IMR-90 (cell line): Measurements from ENCODE around the gene ISX. TPM values are rescaled to one million over a fixed set of nuclear protein-coding genes. Genes with fewer than 3 reads are reported as not detected.

Experiments used
- ATAC-seq: fragments of 200-7000 bp; cut with Tn5 transposase; 2 replicates; pipeline ENCODE4 v1.9.1; 2020; ENCODE audit warnings: low read depth, mild to moderate bottlenecking, moderate library complexity
- BruUV-seq: library from RNA; stranded (reverse); fragments of 400-500 nt; replicated peaks from 2 replicates; lab custom pipeline; 2021; lab: Mats Ljungman, UMichigan
- CTCF ChIA-PET: fragments of 300-600 bp; formaldehyde crosslinking; extraction: SDS; loops from one replicate; lab custom pipeline; 2021; ENCODE audit warnings: antibody characterized with exemption; lab: Yijun Ruan, JAX
- POLR2A ChIA-PET: fragments of 300-600 bp; sonication (Branson Sonifier 250); formaldehyde crosslinking; loops from one replicate; lab custom pipeline; 2022; ENCODE audit warnings: antibody characterized with exemption; ENCODE audit not compliant: unreplicated experiment; lab: Charles Lee
- DNase-seq: peaks from one replicate; pipeline ENCODE4 v3.0.0; 2013
- H2AFZ ChIP-seq: replicated peaks from 2 replicates; pipeline ENCODE3; 2013; ENCODE audit warnings: low read length, mild to moderate bottlenecking; ENCODE audit not compliant: poor library complexity
- H2AK5ac ChIP-seq: 2 replicates; pipeline ENCODE4 v1.6.1; 2013; ENCODE audit warnings: low read depth, low read length, inconsistent platforms
- H2AK9ac ChIP-seq: replicated peaks from 2 replicates; pipeline ENCODE3; 2013; ENCODE audit warnings: mild to moderate bottlenecking, low read depth, low read length, moderate library complexity; ENCODE audit not compliant: poor library complexity
- H2BK120ac ChIP-seq: 2 replicates; pipeline ENCODE4 v1.6.1; 2013; ENCODE audit warnings: low read depth, low read length, inconsistent platforms
- H2BK15ac ChIP-seq: 3 replicates; pipeline ENCODE4 v1.6.1; 2013; ENCODE audit warnings: low read depth, low read length, inconsistent platforms
- H2BK20ac ChIP-seq: 2 replicates; pipeline ENCODE4 v1.6.1; 2013; ENCODE audit warnings: low read depth, mild to moderate bottlenecking, inconsistent platforms, low read length, moderate library complexity
- H2BK5ac ChIP-seq: 2 replicates; pipeline ENCODE4 v1.6.1; 2013; ENCODE audit warnings: mild to moderate bottlenecking, low read depth, low read length, inconsistent platforms; ENCODE audit not compliant: poor library complexity, severe bottlenecking
- H3K14ac ChIP-seq: replicated peaks from 2 replicates; pipeline ENCODE4 v1.6.1; 2013; ENCODE audit warnings: low read depth, low read length, inconsistent platforms
- H3K18ac ChIP-seq: 2 replicates; pipeline ENCODE4 v1.6.1; 2013; ENCODE audit warnings: low read depth, low read length, control low read depth
- H3K23ac ChIP-seq: 2 replicates; pipeline ENCODE4 v1.6.1; 2013; ENCODE audit warnings: low read depth, low read length, inconsistent platforms
- H3K27ac ChIP-seq: 2 replicates; pipeline ENCODE4 v1.5.1; 2013; ENCODE audit warnings: mild to moderate bottlenecking, control low read depth, low read length; ENCODE audit not compliant: insufficient read depth
- H3K27me3 ChIP-seq: 2 replicates; pipeline ENCODE4 v1.6.1; 2013; ENCODE audit warnings: low read length; ENCODE audit not compliant: control insufficient read depth, insufficient read depth
- H3K36me3 ChIP-seq: 2 replicates; pipeline ENCODE4 v1.6.1; 2013; ENCODE audit warnings: low read length, mixed read lengths; ENCODE audit not compliant: control insufficient read depth, insufficient read depth
- H3K4ac ChIP-seq: 2 replicates; pipeline ENCODE4 v1.6.1; 2013; ENCODE audit warnings: low read depth, low read length, inconsistent platforms
- H3K4me1 ChIP-seq: 2 replicates; pipeline ENCODE4 v1.6.1; 2013; ENCODE audit warnings: low read length, mixed read lengths; ENCODE audit not compliant: control insufficient read depth, insufficient read depth
- H3K4me2 ChIP-seq: 2 replicates; pipeline ENCODE4 v1.6.1; 2013; ENCODE audit warnings: low read depth, mild to moderate bottlenecking, control low read depth, low read length, moderate library complexity
- H3K4me3 ChIP-seq: 2 replicates; pipeline ENCODE4 v1.5.1; 2013; ENCODE audit warnings: low read depth, mild to moderate bottlenecking, control low read depth, low read length, moderate library complexity; ENCODE audit not compliant: insufficient read depth
- H3K56ac ChIP-seq: 2 replicates; pipeline ENCODE4 v1.6.1; 2013; ENCODE audit warnings: low read length, inconsistent platforms; ENCODE audit not compliant: insufficient read depth; ENCODE audit errors: extremely low read depth
- H3K79me1 ChIP-seq, 2 experiments: 2 replicates each; pipeline ENCODE4 v1.6.1; 2013; ENCODE audit warnings: low read length in 2 of 2, inconsistent platforms in 1 of 2, low read depth in 1 of 2
- H3K9ac ChIP-seq: 2 replicates; pipeline ENCODE4 v1.6.1; 2013; ENCODE audit warnings: low read depth, low read length, control low read depth
- H3K9me1 ChIP-seq: 2 replicates; pipeline ENCODE4 v1.6.1; 2013; ENCODE audit warnings: low read length, inconsistent platforms; ENCODE audit not compliant: insufficient read depth
- H3K9me3 ChIP-seq: 2 replicates; pipeline ENCODE4 v1.6.1; 2013; ENCODE audit warnings: low read length; ENCODE audit not compliant: control insufficient read depth, insufficient read depth
- H4K20me1 ChIP-seq: 2 replicates; pipeline ENCODE4 v1.6.1; 2013; ENCODE audit warnings: low read length, inconsistent platforms; ENCODE audit not compliant: insufficient read depth
- H4K5ac ChIP-seq: 2 replicates; pipeline ENCODE4 v1.6.1; 2013; ENCODE audit warnings: mild to moderate bottlenecking, low read depth, low read length, control low read depth
- H4K8ac ChIP-seq, 2 experiments: 2 replicates each; pipeline ENCODE4 v1.6.1; 2013; ENCODE audit warnings: low read depth in 2 of 2, low read length in 2 of 2, control low read depth in 1 of 2, inconsistent platforms in 1 of 2
- H4K91ac ChIP-seq: 2 replicates; pipeline ENCODE4 v1.6.1; 2013; ENCODE audit warnings: low read depth, low read length, inconsistent platforms; ENCODE audit not compliant: insufficient read depth
- BHLHE40 ChIP-seq: fragments of 150-350 bp; IDR thresholded peaks from 2 replicates; pipeline ENCODE4 v1.6.1; 2016; ENCODE audit warnings: mild to moderate bottlenecking, low read depth, low read length
- CEBPB ChIP-seq: IDR thresholded peaks from 2 replicates; pipeline ENCODE4 v1.6.1; 2012; ENCODE audit warnings: low read depth, low read length, improper control_type of control experiment
- ELK1 ChIP-seq: fragments of 150-350 bp; IDR thresholded peaks from 2 replicates; pipeline ENCODE4 v1.6.1; 2016; ENCODE audit warnings: low read depth, mild to moderate bottlenecking, low read length, moderate library complexity, borderline replicate concordance
- FOS ChIP-seq: fragments of 150-350 bp; IDR thresholded peaks from 2 replicates; pipeline ENCODE4 v1.6.1; 2016; ENCODE audit warnings: low read depth, low read length
- POLR2A ChIP-seq: IDR thresholded peaks from 2 replicates; pipeline ENCODE4 v1.6.1; 2012; ENCODE audit warnings: mild to moderate bottlenecking, low read depth, low read length
- RAD21 ChIP-seq: IDR thresholded peaks from 2 replicates; pipeline ENCODE4 v1.6.1; 2012; ENCODE audit warnings: low read length, improper control_type of control experiment
- RCOR1 ChIP-seq: IDR thresholded peaks from 2 replicates; pipeline ENCODE4 v1.6.1; 2012; ENCODE audit warnings: mild to moderate bottlenecking, low read length, improper control_type of control experiment; ENCODE audit not compliant: insufficient replicate concordance
- SMC3 ChIP-seq: fragments of 150-350 bp; IDR thresholded peaks from 2 replicates; pipeline ENCODE4 v1.6.1; 2016; ENCODE audit warnings: low read depth, mild to moderate bottlenecking, antibody characterized with exemption, low read length, moderate library complexity
- WGBS, 2 experiments: methylation state at CpG; one replicate each; pipeline versions ENCODE4 v1.1.5 to v1.1.7; 2013; ENCODE audit warnings: missing lambda C conversion rate in 2 of 2; ENCODE audit not compliant: insufficient read length in 1 of 2; ENCODE audit errors: extremely low coverage in 2 of 2; 5-methylcytosine and 5-hydroxymethylcytosine counted together
- dilution Hi-C: fragments of 300-500 bp; cut with HindIII; formaldehyde crosslinking; loops from one replicate; pipeline ENCODE4 v1.14.3; 2018; ENCODE audit warnings: low sequenced_read_pairs; ENCODE audit not compliant: unreplicated experiment
- in situ Hi-C: fragments of 300-500 bp; cut with MboI; formaldehyde crosslinking; loops from 3 replicates; pipeline ENCODE4 v1.14.3; 2019; ENCODE audit warnings: low sequenced_read_pairs, inconsistent platforms, mixed read lengths
- intact Hi-C: fragments of 100-400 bp; cut with micrococcal nuclease; formaldehyde crosslinking; loops from 2 replicates; pipeline ENCODE4 v1.10.0; 2022
- polyA plus RNA-seq, 3 experiments: library from polyadenylated mRNA; depleted of rRNA; stranded (reverse); fragments of >200 nt; gene quantifications; 2 replicates each; pipeline ENCODE4 v1.2.3, GENCODE V29; 2012; ENCODE audit warnings: low replicate concordance in 1 of 3
- total RNA-seq: library from RNA; depleted of rRNA; stranded (reverse); fragments of >200 nt; gene quantifications from 2 replicates; pipeline ENCODE4 v1.2.3, GENCODE V29; 2012

Gene ISX
- total and polyA plus RNA-seq, 2 of the 4 experiments (the other 2 are of a cell fraction): not detected

GRCh38 chr22:35131525-35132000 is 65.6 kb downstream of the ISX start:
- no peak overlapping the region for H2AK5ac ChIP-seq
- H3K56ac ChIP-seq: no peak overlapping the region
- 14% methylated on average over 1 of the region's 4 CpGs; no CpG with 5 or more reads in 1 of the 2 experiments for WGBS, 2 experiments
- H3K4ac ChIP-seq: no peak overlapping the region
- H4K20me1 ChIP-seq: no peaks in the 10 kb centered on the region
- no peak overlapping the region for H3K14ac ChIP-seq
- BruUV-seq: no TSS peak
- no peak overlapping the region for H3K9ac ChIP-seq
- no peak overlapping the region for H2BK120ac ChIP-seq
- TF ChIP-seq CEBPB (no peak), SMC3 (no peak), ELK1 (no peak), BHLHE40 (no peak), POLR2A (no peak), RAD21 (no peak), RCOR1 (no peak), FOS (no peak)
- no peak overlapping the region for H3K27ac ChIP-seq
- H2BK15ac ChIP-seq: no peak overlapping the region
- H3K4me3 ChIP-seq: no peak overlapping the region
- H3K36me3 ChIP-seq: no peaks in the 10 kb centered on the region
- H2AFZ ChIP-seq: no peak overlapping the region
- H3K9me1 ChIP-seq: no peaks in the 10 kb centered on the region
- H3K23ac ChIP-seq: no peak overlapping the region
- no peaks in the 10 kb centered on the region for H3K9me3 ChIP-seq
- intact Hi-C loops (no loop called here), in situ Hi-C loops (no loop called here), dilution Hi-C loops (no loop called here)
- no peak overlapping the region for H4K91ac ChIP-seq
- ChIA-PET CTCF (no interaction called here), POLR2A (no interaction called here)
- H3K4me1 ChIP-seq: no peaks in the 10 kb centered on the region
- no peaks in the 10 kb centered on the region for H3K27me3 ChIP-seq
- H3K79me1 ChIP-seq: no peaks in the 10 kb centered on the region
- no peak overlapping the region for H2BK5ac ChIP-seq
- H2BK20ac ChIP-seq: no peak overlapping the region
- no peak overlapping the region for H4K8ac ChIP-seq
- ATAC-seq (no peak), DNase-seq (no peak)
- H2AK9ac ChIP-seq: no peak overlapping the region
- H3K4me2 ChIP-seq: no peak overlapping the region
- no peak overlapping the region for H4K5ac ChIP-seq
- H3K18ac ChIP-seq: no peak overlapping the region
